HL-60 (cell line): Measurements from ENCODE around the gene SLC35G1.
A peak's percentile ranks its signal among the peaks of the same experiment; 100 is the strongest.

Experiments
- DNase-seq, 2 experiments: peaks; one replicate each; pipeline ENCODE4 v3.0.0-alpha.2; 2010 to 2020; ENCODE audit warnings: low read depth in 1 of 2, low spot score in 1 of 2
- H3K27ac ChIP-seq: fragments of 250-450 bp; sonication (Bioruptor Pico); replicated peaks from 2 replicates; pipeline ENCODE4 v1.5.1; 2020; ENCODE audit warnings: mild to moderate bottlenecking, moderate library complexity
- H3K27me3 ChIP-seq: fragments of 250-450 bp; sonication (Bioruptor Pico); 2 replicates; pipeline ENCODE4 v1.5.1; 2021; ENCODE audit warnings: mild to moderate bottlenecking, moderate library complexity; ENCODE audit not compliant: insufficient read depth, poor library complexity, severe bottlenecking
- H3K4me3 ChIP-seq: replicated peaks from 2 replicates; pipeline ENCODE4 v1.5.1; 2011; ENCODE audit warnings: mild to moderate bottlenecking, control low read depth, low read length; ENCODE audit not compliant: insufficient read depth
- GABPA ChIP-seq: IDR thresholded peaks from 2 replicates; pipeline ENCODE4 v1.6.1; 2012; ENCODE audit warnings: low read depth
- POLR2AphosphoS5 ChIP-seq: IDR thresholded peaks from 2 replicates; pipeline ENCODE4 v1.6.1; 2012; ENCODE audit warnings: low read depth
- SPI1 ChIP-seq: IDR thresholded peaks from 2 replicates; pipeline ENCODE4 v1.6.1; 2012; ENCODE audit warnings: low read depth, mild to moderate bottlenecking, borderline replicate concordance
- TF ChIP-seq, protein P1 (sequence below): IDR thresholded peaks from one replicate; pipeline ENCODE4 v1.5.1; 2011; ENCODE audit warnings: low read length, control low read depth, inconsistent platforms; ENCODE audit not compliant: insufficient read depth
- TF ChIP-seq, protein P2 (sequence below): IDR thresholded peaks from 2 replicates; pipeline ENCODE4 v1.6.1; 2012; ENCODE audit warnings: low read depth; ENCODE audit not compliant: insufficient replicate concordance

The SLC35G1 gene

DNA sequence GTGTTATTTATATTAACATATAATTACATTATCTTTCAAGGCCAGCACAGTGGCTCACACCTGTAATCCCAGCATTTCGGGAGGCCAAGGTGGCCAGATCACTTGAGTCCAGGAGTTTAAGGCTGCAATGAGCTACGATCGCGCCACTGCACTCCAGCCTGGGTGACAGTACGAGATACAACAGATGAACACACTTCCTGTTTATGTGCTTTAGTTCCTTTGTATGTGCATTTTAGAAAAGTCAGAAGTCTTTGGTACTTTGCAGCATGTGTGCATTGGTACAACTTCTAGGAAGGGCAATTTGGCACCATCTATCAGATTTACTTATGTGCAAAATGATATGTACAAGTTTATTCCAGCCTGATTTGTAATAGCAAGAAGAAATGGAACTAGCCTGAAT, 13.3 kb downstream of the SLC35G1 start:
- DNase-seq, result no peak
- H3K27ac ChIP-seq, result no peak overlapping the region
- TF ChIP-seq SPI1, result peak; percentile 60; the same call in 1 of the 2 replicates
- TF ChIP-seq, protein P1, sequence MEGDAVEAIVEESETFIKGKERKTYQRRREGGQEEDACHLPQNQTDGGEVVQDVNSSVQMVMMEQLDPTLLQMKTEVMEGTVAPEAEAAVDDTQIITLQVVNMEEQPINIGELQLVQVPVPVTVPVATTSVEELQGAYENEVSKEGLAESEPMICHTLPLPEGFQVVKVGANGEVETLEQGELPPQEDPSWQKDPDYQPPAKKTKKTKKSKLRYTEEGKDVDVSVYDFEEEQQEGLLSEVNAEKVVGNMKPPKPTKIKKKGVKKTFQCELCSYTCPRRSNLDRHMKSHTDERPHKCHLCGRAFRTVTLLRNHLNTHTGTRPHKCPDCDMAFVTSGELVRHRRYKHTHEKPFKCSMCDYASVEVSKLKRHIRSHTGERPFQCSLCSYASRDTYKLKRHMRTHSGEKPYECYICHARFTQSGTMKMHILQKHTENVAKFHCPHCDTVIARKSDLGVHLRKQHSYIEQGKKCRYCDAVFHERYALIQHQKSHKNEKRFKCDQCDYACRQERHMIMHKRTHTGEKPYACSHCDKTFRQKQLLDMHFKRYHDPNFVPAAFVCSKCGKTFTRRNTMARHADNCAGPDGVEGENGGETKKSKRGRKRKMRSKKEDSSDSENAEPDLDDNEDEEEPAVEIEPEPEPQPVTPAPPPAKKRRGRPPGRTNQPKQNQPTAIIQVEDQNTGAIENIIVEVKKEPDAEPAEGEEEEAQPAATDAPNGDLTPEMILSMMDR, result no peak
- TF ChIP-seq, protein P2, sequence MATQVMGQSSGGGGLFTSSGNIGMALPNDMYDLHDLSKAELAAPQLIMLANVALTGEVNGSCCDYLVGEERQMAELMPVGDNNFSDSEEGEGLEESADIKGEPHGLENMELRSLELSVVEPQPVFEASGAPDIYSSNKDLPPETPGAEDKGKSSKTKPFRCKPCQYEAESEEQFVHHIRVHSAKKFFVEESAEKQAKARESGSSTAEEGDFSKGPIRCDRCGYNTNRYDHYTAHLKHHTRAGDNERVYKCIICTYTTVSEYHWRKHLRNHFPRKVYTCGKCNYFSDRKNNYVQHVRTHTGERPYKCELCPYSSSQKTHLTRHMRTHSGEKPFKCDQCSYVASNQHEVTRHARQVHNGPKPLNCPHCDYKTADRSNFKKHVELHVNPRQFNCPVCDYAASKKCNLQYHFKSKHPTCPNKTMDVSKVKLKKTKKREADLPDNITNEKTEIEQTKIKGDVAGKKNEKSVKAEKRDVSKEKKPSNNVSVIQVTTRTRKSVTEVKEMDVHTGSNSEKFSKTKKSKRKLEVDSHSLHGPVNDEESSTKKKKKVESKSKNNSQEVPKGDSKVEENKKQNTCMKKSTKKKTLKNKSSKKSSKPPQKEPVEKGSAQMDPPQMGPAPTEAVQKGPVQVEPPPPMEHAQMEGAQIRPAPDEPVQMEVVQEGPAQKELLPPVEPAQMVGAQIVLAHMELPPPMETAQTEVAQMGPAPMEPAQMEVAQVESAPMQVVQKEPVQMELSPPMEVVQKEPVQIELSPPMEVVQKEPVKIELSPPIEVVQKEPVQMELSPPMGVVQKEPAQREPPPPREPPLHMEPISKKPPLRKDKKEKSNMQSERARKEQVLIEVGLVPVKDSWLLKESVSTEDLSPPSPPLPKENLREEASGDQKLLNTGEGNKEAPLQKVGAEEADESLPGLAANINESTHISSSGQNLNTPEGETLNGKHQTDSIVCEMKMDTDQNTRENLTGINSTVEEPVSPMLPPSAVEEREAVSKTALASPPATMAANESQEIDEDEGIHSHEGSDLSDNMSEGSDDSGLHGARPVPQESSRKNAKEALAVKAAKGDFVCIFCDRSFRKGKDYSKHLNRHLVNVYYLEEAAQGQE, result no peak
- no peak for TF ChIP-seq POLR2AphosphoS5
- no peaks in the 10 kb centered on the region for H3K27me3 ChIP-seq
- no peak overlapping the region for H3K4me3 ChIP-seq

DNA sequence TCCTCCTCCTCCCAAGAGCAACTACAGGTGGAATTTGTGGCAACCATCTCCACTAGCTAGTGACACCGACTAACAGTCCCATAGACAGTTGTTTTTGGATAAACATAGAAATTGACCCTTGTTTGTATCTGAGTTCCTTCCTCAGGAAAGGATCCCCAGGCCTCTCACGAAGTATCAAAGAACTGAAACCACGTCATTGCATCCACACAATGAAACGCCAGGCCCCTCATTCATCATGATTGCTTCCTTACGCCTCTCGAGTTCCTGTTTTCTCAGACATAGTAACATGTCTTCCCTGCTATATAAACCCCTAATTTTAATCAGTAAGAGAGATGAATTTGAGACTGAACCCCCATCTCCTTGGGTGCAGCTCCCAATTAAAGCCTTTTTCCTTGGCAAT, 18.1 kb downstream of the SLC35G1 start:
- Histone ChIP-seq H3K4me3 (no peak overlapping the region), H3K27ac (no peak overlapping the region), H3K27me3 (no peaks in the 10 kb centered on the region)
- DNase-seq, result no peak
- TF ChIP-seq, protein P2, result no peak
- no peak for TF ChIP-seq GABPA
- no peak for TF ChIP-seq SPI1
- TF ChIP-seq, protein P1, result no peak
- TF ChIP-seq POLR2AphosphoS5, result no peak

DNA sequence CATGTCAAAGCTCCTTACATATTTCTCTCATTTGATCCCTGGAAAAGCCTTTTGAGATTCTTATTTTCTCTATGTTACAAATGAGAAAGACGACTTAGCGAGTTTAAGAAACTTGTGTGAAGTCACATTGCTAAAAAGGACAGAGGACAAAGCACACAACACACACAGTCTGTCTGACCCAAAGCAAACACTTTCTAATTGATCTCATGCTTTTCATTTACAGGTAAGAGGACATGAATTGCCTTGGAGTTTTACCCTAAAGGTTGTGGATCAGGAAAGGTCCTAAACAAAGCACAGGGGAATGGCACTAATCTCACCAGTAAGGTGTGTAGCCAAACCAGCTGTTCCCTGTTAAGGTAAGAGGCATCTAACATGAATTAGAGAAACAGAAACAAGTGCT, 18.7 kb downstream of the SLC35G1 start:
- Histone ChIP-seq H3K27me3 (no peaks in the 10 kb centered on the region), H3K27ac (no peak overlapping the region), H3K4me3 (no peak overlapping the region)
- TF ChIP-seq SPI1, result no peak
- TF ChIP-seq, protein P2, result no peak
- no peak for TF ChIP-seq POLR2AphosphoS5
- TF ChIP-seq, protein P1, result no peak
- no peak for TF ChIP-seq GABPA
- DNase-seq, result no peak
